GM12891 (cell line): ENCODE measurements around the gene TMIGD2.
"Not testable (repeated sequence)": the region's sequence is repeated elsewhere in the genome, so short reads cannot be mapped to it uniquely, and the experiment has no call there.

Experiments
- PAX5 ChIP-seq: IDR thresholded peaks from 2 replicates; pipeline ENCODE4 v1.6.1; 2011; ENCODE audit warnings: low read length, moderate library complexity, mild to moderate bottlenecking; ENCODE audit not compliant: insufficient read depth, severe bottlenecking
- POLR2A ChIP-seq: IDR thresholded peaks from 2 replicates; pipeline ENCODE4 v1.6.1; 2011; ENCODE audit warnings: low read depth, low read length, control low read depth
- POLR2AphosphoS5 ChIP-seq: IDR thresholded peaks from 2 replicates; pipeline ENCODE4 v1.6.1; 2011; ENCODE audit warnings: low read depth, low read length, control low read depth
- POU2F2 ChIP-seq: IDR thresholded peaks from 2 replicates; pipeline ENCODE4 v1.6.1; 2011; ENCODE audit warnings: low read depth, mild to moderate bottlenecking, control low read depth, low read length, moderate library complexity
- TAF1 ChIP-seq: IDR thresholded peaks from 2 replicates; pipeline ENCODE4 v1.6.1; 2011; ENCODE audit warnings: low read depth, low read length, control low read depth

GRCh38 chr19:4274321-4274686, 27.9 kb downstream of the TMIGD2 start:
- not testable (repeated sequence) for TF ChIP-seq POLR2A, TAF1, POLR2AphosphoS5, POU2F2, PAX5
